NT2/D1 (cell line): ENCODE results near the gene ARSK.

Source experiments
- SUZ12 ChIP-seq: IDR thresholded peaks from 2 replicates; pipeline ENCODE4 v1.6.1; 2011; ENCODE audit not compliant: insufficient read length, insufficient read depth; ENCODE audit errors: extremely low read depth
- YY1 ChIP-seq: IDR thresholded peaks from 2 replicates; pipeline ENCODE4 v1.6.1; 2011; ENCODE audit not compliant: insufficient read length, insufficient read depth
- ZNF274 ChIP-seq: IDR thresholded peaks from 2 replicates; pipeline ENCODE4 v1.6.1; 2011; ENCODE audit warnings: mild to moderate bottlenecking, low read depth, low read length

GRCh38 chr5:95565280-95565920, 10.5 kb downstream of the ARSK start:
- TF ChIP-seq YY1 (no peak), ZNF274 (no peak), SUZ12 (no peak)
